PC-3 (cell line): ENCODE results near the gene PARP3. TPM values are rescaled to one million over a fixed set of nuclear protein-coding genes. Genes with fewer than 3 reads are reported as not detected.
A peak's percentile ranks its signal among the peaks of the same experiment; 100 is the strongest.

Experiments used
- ATAC-seq: fragments of 200-7000 bp; cut with Tn5 transposase; 2 replicates; pipeline ENCODE4 v1.9.1; 2020; ENCODE audit warnings: mild to moderate bottlenecking, moderate library complexity
- BruUV-seq: library from RNA; stranded (reverse); fragments of 400-500 nt; replicated peaks from 2 replicates; lab custom pipeline; 2021; lab: Mats Ljungman, UMichigan
- CTCF ChIA-PET: fragments of 300-600 bp; sonication (Branson Sonifier 250); formaldehyde crosslinking; loops from one replicate; lab custom pipeline; 2022; ENCODE audit warnings: antibody characterized with exemption; lab: Charles Lee
- POLR2A ChIA-PET: fragments of 300-600 bp; sonication (Branson Sonifier 250); formaldehyde crosslinking; loops from one replicate; lab custom pipeline; 2022; ENCODE audit warnings: antibody characterized with exemption; ENCODE audit not compliant: unreplicated experiment; lab: Charles Lee
- DNase-seq: peaks from one replicate; pipeline ENCODE4 v3.0.0-alpha.2; 2015
- H2AFZ ChIP-seq: fragments of 300-600 bp; sonication (generic); 2 replicates; pipeline ENCODE4 v1.6.0; 2016; ENCODE audit warnings: antibody characterized with exemption, low read length
- H3F3A ChIP-seq: fragments of 300-600 bp; sonication (generic); one replicate; pipeline ENCODE4 v1.6.0; 2017; ENCODE audit warnings: antibody characterized with exemption, low read length, control low read depth, mild to moderate bottlenecking; ENCODE audit not compliant: unreplicated experiment
- H3K27ac ChIP-seq: fragments of 300-600 bp; sonication (generic); 2 replicates; pipeline ENCODE4 v1.5.1; 2016; ENCODE audit warnings: mild to moderate bottlenecking, low read length
- H3K27me3 ChIP-seq: fragments of 300-600 bp; sonication (generic); 2 replicates; pipeline ENCODE4 v1.6.1; 2016; ENCODE audit warnings: low read length, mixed read lengths
- H3K36me3 ChIP-seq: fragments of 300-600 bp; sonication (generic); 2 replicates; pipeline ENCODE4 v1.6.1; 2016; ENCODE audit warnings: low read depth, mixed run types, low read length, mixed read lengths
- H3K4me1 ChIP-seq: fragments of 300-600 bp; sonication (generic); 2 replicates; pipeline ENCODE4 v1.5.1; 2016; ENCODE audit warnings: low read length; ENCODE audit not compliant: insufficient read depth
- H3K4me2 ChIP-seq: fragments of 300-600 bp; sonication (generic); 2 replicates; pipeline ENCODE4 v1.6.0; 2016; ENCODE audit warnings: low read length
- H3K4me3 ChIP-seq: fragments of 300-600 bp; sonication (generic); 2 replicates; pipeline ENCODE4 v1.5.1; 2016; ENCODE audit warnings: mild to moderate bottlenecking, low read length, mixed read lengths
- H3K79me2 ChIP-seq: fragments of 300-600 bp; sonication (generic); 2 replicates; pipeline ENCODE4 v1.6.1; 2017; ENCODE audit warnings: low read length, mixed read lengths
- H3K9ac ChIP-seq: fragments of 300-600 bp; sonication (generic); 2 replicates; pipeline ENCODE4 v1.6.0; 2016; ENCODE audit warnings: mild to moderate bottlenecking, low read length
- H3K9me2 ChIP-seq: fragments of 300-600 bp; sonication (generic); replicated peaks from 2 replicates; pipeline ENCODE4 v1.6.1; 2016; ENCODE audit warnings: mixed run types, low read length, mixed read lengths
- H3K9me3 ChIP-seq: fragments of 300-600 bp; sonication (generic); 2 replicates; pipeline ENCODE4 v1.6.1; 2016; ENCODE audit warnings: low read length, mixed read lengths
- H4K20me1 ChIP-seq: fragments of 300-600 bp; sonication (generic); 2 replicates; pipeline ENCODE4 v1.6.1; 2016; ENCODE audit warnings: low read length, mixed read lengths
- CTCF ChIP-seq: fragments of 300-600 bp; sonication (generic); conservative IDR thresholded peaks from 2 replicates; pipeline ENCODE4 v1.5.1; 2017; ENCODE audit warnings: antibody characterized with exemption, low read depth, mild to moderate bottlenecking, low read length
- EZH2 ChIP-seq: fragments of 300-600 bp; sonication (generic); IDR thresholded peaks from one replicate; pipeline ENCODE4 v1.6.1; 2017; ENCODE audit warnings: antibody characterized with exemption, mild to moderate bottlenecking, low read length; ENCODE audit not compliant: unreplicated experiment
- EZH2phosphoT487 ChIP-seq: fragments of 300-600 bp; sonication (generic); IDR thresholded peaks from 2 replicates; pipeline ENCODE4 v1.6.1; 2018; ENCODE audit warnings: mild to moderate bottlenecking, antibody characterized with exemption, low read length, borderline replicate concordance
- intact Hi-C: fragments of 100-400 bp; cut with micrococcal nuclease; formaldehyde crosslinking; loops from 2 replicates; pipeline ENCODE4 v1.9.0; 2023
- total RNA-seq: library from RNA; depleted of rRNA; stranded (reverse); fragments of >200 nt; gene quantifications from 2 replicates; pipeline ENCODE4 v1.2.3, GENCODE V29; 2014

PARP3 gene
- total RNA-seq, 1 experiment from 2014 or later, result 19.3 TPM

DNA sequence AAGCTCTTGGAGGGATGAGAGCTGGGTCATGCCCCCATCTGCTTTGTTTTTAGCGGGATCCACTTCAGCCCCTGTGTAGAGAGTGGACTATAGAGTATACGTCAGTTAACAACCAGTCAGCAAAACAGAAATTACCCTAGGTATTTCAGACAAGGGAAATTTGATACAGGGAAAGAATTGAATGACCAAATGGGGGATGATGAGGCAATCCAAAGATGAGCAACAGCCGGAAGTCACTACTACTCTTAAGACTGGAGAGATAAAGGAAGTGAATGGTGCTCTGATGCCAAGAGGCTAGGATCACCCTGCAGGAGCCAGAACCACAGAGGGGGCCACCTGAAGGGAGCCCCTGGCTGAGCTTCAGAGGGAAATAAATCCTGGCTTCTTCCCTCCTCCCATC lies 11.3 kb downstream of the PARP3 start:
- POLR2A ChIA-PET, result no interaction called here
- no peak overlapping the region for H2AFZ ChIP-seq
- no peaks in the 10 kb centered on the region for H3K9me3 ChIP-seq
- no peaks in the 10 kb centered on the region for H3K36me3 ChIP-seq
- H3K9ac ChIP-seq, result no peak overlapping the region
- no peaks in the 10 kb centered on the region for H3K79me2 ChIP-seq
- H3F3A ChIP-seq, result no peaks in the 10 kb centered on the region
- no peak overlapping the region for H3K27ac ChIP-seq
- no peak overlapping the region for H3K4me2 ChIP-seq
- no peak overlapping the region for H3K4me3 ChIP-seq
- no TSS peak for BruUV-seq
- no peaks in the 10 kb centered on the region for H3K9me2 ChIP-seq
- no peak for TF ChIP-seq EZH2phosphoT487
- no peak for TF ChIP-seq EZH2
- TF ChIP-seq CTCF, result no peak
- H3K4me1 ChIP-seq, result 0 out of 2 replicates have a peak, but pooled peaks cover 6% of the 10 kb centered on the region
- intact Hi-C loops, result no loop called here
- H3K27me3 ChIP-seq, result no peaks in the 10 kb centered on the region
- DNase-seq, result peak; percentile 66
- peak; percentile 43 for ATAC-seq
- CTCF ChIA-PET, result interaction anchor here (0.6 kb wide), 1 partner anchor 14 kb away, joined by 8 read pairs; the partner anchor contains the start of gene PCBP4
- H4K20me1 ChIP-seq, result no peaks in the 10 kb centered on the region

GRCh38 chr3:51954105-51954504 lies 11.9 kb downstream of the PARP3 start:
- Histone ChIP-seq H3K27ac (no peak overlapping the region), H3K27me3 (no peaks in the 10 kb centered on the region), H3K9me2 (no peaks in the 10 kb centered on the region), H3K9ac (no peak overlapping the region), H3K4me1 (0 out of 2 replicates have a peak, but pooled peaks cover 6% of the 10 kb centered on the region), H2AFZ (no peak overlapping the region), H3F3A (no peaks in the 10 kb centered on the region), H4K20me1 (no peaks in the 10 kb centered on the region), H3K4me3 (no peak overlapping the region), H3K9me3 (no peaks in the 10 kb centered on the region), H3K4me2 (no peak overlapping the region), H3K36me3 (no peaks in the 10 kb centered on the region), H3K79me2 (no peaks in the 10 kb centered on the region)
- no peak for DNase-seq
- POLR2A ChIA-PET, result interaction anchor here (0.5 kb wide), 1 partner anchor 454 kb away, joined by 3 read pairs; the partner anchor contains the start of gene DCAF1
- BruUV-seq, result no TSS peak
- no peak for TF ChIP-seq EZH2
- TF ChIP-seq CTCF, result no peak
- TF ChIP-seq EZH2phosphoT487, result no peak
- no peak for ATAC-seq
- intact Hi-C loops, result no loop called here
- CTCF ChIA-PET, result no interaction called here

- TF ChIP-seq EZH2phosphoT487 (no peak), EZH2 (no peak), CTCF (no peak)
- ATAC-seq (no peak), DNase-seq (no peak)
- H3K9me2 ChIP-seq, result no peaks in the 10 kb centered on the region
- H3K79me2 ChIP-seq, result no peaks in the 10 kb centered on the region
- ChIA-PET POLR2A (no interaction called here), CTCF (no interaction called here)
- H3K27me3 ChIP-seq, result no peaks in the 10 kb centered on the region
- H4K20me1 ChIP-seq, result no peaks in the 10 kb centered on the region
- H3K4me2 ChIP-seq, result no peak overlapping the region
- no peaks in the 10 kb centered on the region for H3K9me3 ChIP-seq
- H3K27ac ChIP-seq, result no peak overlapping the region
- H3K9ac ChIP-seq, result no peak overlapping the region
- no peak overlapping the region for H3K4me3 ChIP-seq
- H3K36me3 ChIP-seq, result no peaks in the 10 kb centered on the region
- no peak overlapping the region for H2AFZ ChIP-seq
- no peaks in the 10 kb centered on the region for H3F3A ChIP-seq
- no TSS peak for BruUV-seq
- intact Hi-C loops, result no loop called here
- 0 out of 2 replicates have a peak, but pooled peaks cover 6% of the 10 kb centered on the region for H3K4me1 ChIP-seq
These were observed 12.6 kb downstream of the PARP3 start for GRCh38 chr3:51954713-51955112.
